Measurements from ENCODE around the gene FHL3. TPM values are rescaled to one million over a fixed set of nuclear protein-coding genes. Genes with fewer than 3 reads are reported as not detected.

Gene FHL3
- total RNA-seq, 1 donor from 2014 or later, result 40.4 TPM

DNA sequence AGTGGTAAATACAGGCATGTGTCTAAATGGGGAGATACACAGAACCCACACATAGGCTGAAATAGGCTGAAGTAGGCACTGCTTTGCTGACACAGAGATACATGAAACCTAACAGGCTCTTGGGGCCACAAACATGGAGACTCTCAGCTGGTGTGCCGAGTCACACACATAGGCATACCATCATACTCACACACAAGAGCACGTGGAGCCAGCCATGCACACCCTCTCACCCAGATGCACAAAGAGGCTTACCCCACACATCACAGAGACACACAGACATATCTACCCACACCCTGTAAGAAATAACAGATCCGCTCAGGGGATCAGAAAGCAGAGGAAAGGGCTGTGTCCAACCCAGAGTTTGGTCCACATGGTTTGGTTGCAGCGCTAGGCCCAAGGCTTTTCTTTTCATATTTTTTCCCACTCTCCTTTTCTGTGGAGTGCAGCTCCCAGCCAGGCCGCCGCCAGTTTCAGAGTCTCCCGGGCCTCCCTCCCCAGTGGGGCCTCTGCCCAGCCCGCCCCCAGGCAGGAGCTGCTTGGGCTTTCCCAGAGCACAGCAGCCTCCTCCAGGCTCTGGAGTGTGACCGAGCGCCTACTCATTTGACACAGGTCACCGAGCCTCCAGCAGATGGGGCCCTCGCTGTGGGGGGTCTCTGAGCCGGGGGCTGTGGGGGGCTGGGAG is 45.2 kb upstream of the FHL3 start:
- TF ChIP-seq, protein P1, sequence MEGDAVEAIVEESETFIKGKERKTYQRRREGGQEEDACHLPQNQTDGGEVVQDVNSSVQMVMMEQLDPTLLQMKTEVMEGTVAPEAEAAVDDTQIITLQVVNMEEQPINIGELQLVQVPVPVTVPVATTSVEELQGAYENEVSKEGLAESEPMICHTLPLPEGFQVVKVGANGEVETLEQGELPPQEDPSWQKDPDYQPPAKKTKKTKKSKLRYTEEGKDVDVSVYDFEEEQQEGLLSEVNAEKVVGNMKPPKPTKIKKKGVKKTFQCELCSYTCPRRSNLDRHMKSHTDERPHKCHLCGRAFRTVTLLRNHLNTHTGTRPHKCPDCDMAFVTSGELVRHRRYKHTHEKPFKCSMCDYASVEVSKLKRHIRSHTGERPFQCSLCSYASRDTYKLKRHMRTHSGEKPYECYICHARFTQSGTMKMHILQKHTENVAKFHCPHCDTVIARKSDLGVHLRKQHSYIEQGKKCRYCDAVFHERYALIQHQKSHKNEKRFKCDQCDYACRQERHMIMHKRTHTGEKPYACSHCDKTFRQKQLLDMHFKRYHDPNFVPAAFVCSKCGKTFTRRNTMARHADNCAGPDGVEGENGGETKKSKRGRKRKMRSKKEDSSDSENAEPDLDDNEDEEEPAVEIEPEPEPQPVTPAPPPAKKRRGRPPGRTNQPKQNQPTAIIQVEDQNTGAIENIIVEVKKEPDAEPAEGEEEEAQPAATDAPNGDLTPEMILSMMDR (IDR thresholded peaks at IDR 0.05), result no peak
- Mint-ChIP-seq H3K4me3 (ENCODE audit: unreplicated experiment) (no peak overlapping the region), H3K36me3 (ENCODE audit: unreplicated experiment) (no peaks in the 10 kb centered on the region), H3K27ac (ENCODE audit: unreplicated experiment) (no peak overlapping the region), H3K27me3 (ENCODE audit: unreplicated experiment) (peaks cover 26% of the 10 kb centered on the region), H3K9me3 (ENCODE audit: unreplicated experiment) (no peaks in the 10 kb centered on the region), H3K4me1 (ENCODE audit: unreplicated experiment) (peaks cover 18% of the 10 kb centered on the region)
- DNase-seq (ENCODE audit: extremely low spot score, unreplicated experiment), result no peak

DNA sequence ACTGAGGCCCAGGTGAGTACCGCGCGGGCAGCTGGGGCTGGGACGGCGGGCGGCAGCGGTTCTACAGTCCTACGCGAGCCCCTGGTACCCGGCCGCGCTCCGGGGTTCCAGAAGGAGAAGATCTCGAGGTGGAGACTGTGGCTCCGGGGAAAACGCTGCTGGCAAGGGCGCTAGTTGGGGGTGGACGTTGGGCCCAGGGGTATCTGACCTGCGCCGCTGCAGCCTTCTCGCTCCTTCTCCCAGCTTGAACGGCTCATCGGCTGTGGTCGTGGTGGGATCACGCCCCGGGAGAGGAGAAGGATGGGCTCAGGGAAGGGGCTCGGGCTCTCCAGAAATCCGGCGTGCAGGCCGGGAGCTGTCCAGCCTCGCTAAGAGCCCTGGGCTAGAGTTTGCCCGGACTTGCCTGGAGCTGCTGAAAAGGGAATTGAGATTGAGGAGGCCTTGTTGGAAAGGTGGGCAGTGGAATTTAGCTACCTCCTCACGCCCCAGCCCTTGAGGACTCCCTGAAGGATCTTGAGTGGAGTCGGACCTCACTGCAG is 42.4 kb upstream of the FHL3 start:
- peaks cover 6% of the 10 kb centered on the region for H3K36me3 Mint-ChIP-seq (ENCODE audit: unreplicated experiment)
- DNase-seq (ENCODE audit: extremely low spot score, unreplicated experiment), result no peak
- H3K9me3 Mint-ChIP-seq (ENCODE audit: unreplicated experiment), result no peaks in the 10 kb centered on the region
- H3K4me3 Mint-ChIP-seq (ENCODE audit: unreplicated experiment), result peak overlapping the region; percentile 70
- TF ChIP-seq, protein P1 (IDR thresholded peaks at IDR 0.05), result no peak
- H3K4me1 Mint-ChIP-seq (ENCODE audit: unreplicated experiment), result peaks cover 29% of the 10 kb centered on the region
- H3K27me3 Mint-ChIP-seq (ENCODE audit: unreplicated experiment), result peaks cover 28% of the 10 kb centered on the region
- no peak overlapping the region for H3K27ac Mint-ChIP-seq (ENCODE audit: unreplicated experiment)

DNA sequence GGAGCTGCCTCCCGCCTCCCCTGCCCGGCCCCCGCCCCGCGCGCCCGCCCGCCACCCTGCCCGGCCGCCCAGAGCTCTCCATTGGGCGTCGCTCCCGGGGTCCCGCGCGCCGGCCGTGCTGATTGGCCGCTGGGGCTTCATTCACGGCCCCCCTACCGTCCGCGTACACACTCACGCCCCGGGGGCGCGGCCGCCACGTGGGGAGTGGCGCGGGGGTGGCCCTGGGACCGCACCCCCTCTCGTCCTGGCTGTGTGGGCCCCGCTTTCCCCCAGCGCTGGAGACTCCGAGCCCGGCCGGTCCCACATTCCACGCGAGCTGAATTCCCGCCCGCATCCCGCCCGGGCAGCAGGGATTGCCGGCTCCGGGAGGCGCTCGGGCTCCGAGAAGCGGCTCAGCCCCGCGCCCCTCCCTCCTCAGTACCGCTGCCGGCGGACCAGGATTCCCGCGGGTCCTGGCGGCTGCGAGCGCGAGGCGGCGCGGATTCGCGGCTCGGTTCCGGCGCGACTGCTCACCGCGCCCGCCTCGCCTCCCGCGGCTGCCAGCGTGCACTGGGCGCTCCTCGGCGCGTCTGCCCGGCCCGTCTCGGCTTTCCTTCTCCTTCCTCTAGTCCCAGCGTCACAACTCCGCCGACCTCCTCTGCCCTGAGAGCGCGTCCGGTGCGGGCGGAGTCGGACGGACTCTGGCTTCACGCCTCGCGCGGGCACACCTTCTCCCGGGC is 41.7 kb upstream of the FHL3 start:
- Mint-ChIP-seq H3K4me1 (ENCODE audit: unreplicated experiment) (peaks cover 29% of the 10 kb centered on the region), H3K36me3 (ENCODE audit: unreplicated experiment) (peaks cover 6% of the 10 kb centered on the region)
- peak; percentile 90 for DNase-seq (ENCODE audit: extremely low spot score, unreplicated experiment)

DNA sequence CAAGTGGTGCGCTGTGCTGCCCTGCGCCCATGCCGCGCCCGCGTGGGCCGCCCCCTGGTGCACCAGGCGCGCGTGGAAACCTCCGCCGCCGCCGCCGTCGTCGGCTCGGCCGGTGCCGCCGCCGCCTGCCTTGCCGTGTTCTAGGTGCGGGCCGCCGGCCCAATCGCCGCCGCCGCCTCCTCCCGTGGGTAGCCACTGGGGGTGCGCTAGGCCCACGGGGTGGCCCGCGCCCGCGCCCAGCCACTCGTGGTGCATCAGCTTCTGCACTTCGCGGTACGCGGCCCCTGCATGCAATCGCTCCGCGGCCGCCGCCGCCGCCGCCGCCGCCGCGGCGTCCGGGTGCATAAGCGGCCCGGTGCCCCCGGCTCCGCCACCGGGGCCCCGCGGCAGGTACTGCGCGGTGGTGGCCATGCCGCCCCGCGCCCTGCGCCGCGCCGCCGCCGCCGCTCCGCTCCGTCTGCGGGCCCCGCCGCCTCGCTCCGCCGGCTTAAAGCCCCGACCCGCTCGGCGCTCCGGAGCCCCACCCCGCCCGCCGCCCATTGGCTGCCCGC is 41.1 kb upstream of the FHL3 start, which contains the start of gene POU3F1:
TSS of gene POU3F1 (minus strand) at position 461 of the 551 bp plus-strand sequence. CDS start at position 411, 50 bp downstream.
- TF ChIP-seq, protein P1 (IDR thresholded peaks at IDR 0.05), result no peak
- Mint-ChIP-seq H3K36me3 (ENCODE audit: unreplicated experiment) (peaks cover 6% of the 10 kb centered on the region), H3K4me3 (ENCODE audit: unreplicated experiment) (peak within 1 kb of the TSS; percentile 70), H3K27ac (ENCODE audit: unreplicated experiment) (no peak within 1 kb of the TSS), H3K27me3 (ENCODE audit: unreplicated experiment) (peaks cover 37% of the 10 kb centered on the region), H3K9me3 (ENCODE audit: unreplicated experiment) (no peaks in the 10 kb centered on the region), H3K4me1 (ENCODE audit: unreplicated experiment) (peaks cover 28% of the 10 kb centered on the region)
- DNase-seq (ENCODE audit: extremely low spot score, unreplicated experiment), result no peak

More for the DNA sequence above, 41.7 kb upstream of the FHL3 start:
- TF ChIP-seq, protein P1 (IDR thresholded peaks at IDR 0.05), result peak; percentile 26
- Mint-ChIP-seq H3K4me3 (ENCODE audit: unreplicated experiment) (peak overlapping the region; percentile 70), H3K27me3 (ENCODE audit: unreplicated experiment) (peaks cover 32% of the 10 kb centered on the region), H3K27ac (ENCODE audit: unreplicated experiment) (no peak overlapping the region), H3K9me3 (ENCODE audit: unreplicated experiment) (no peaks in the 10 kb centered on the region)
